ENCODE data around the gene ADGRV1.

DNA sequence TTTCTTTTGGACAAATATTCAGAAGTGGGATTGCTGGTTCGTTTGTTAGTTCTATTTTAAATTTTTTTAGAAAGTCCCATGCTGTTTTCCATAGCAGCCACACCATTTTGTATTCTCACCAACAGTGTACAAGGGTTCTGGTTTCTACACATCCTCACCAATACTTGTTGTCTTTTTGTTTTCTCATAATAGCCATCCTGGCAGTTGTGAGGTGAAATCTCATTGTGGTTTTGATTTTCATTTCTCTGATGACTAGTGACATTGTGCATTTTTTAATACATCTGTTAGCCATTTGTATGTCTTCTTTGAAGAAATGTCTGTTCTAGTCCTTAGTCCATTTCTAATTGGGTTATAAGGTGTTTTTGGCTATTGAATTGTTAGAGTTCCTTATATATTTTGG lies 610.3 kb downstream of the ADGRV1 start:
- TF ChIP-seq POLR2AphosphoS5 (IDR thresholded peaks at IDR 0.05) (no peak), EP300 (IDR thresholded peaks at IDR 0.05) (no peak), POLR2A (IDR thresholded peaks at IDR 0.05) (no peak)
- TF ChIP-seq, protein P1, sequence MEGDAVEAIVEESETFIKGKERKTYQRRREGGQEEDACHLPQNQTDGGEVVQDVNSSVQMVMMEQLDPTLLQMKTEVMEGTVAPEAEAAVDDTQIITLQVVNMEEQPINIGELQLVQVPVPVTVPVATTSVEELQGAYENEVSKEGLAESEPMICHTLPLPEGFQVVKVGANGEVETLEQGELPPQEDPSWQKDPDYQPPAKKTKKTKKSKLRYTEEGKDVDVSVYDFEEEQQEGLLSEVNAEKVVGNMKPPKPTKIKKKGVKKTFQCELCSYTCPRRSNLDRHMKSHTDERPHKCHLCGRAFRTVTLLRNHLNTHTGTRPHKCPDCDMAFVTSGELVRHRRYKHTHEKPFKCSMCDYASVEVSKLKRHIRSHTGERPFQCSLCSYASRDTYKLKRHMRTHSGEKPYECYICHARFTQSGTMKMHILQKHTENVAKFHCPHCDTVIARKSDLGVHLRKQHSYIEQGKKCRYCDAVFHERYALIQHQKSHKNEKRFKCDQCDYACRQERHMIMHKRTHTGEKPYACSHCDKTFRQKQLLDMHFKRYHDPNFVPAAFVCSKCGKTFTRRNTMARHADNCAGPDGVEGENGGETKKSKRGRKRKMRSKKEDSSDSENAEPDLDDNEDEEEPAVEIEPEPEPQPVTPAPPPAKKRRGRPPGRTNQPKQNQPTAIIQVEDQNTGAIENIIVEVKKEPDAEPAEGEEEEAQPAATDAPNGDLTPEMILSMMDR (IDR thresholded peaks at IDR 0.05), result no peak
